Measurements from ENCODE around the gene DYNC1LI2. TPM values are rescaled to one million over a fixed set of nuclear protein-coding genes. Genes with fewer than 3 reads are reported as not detected.

DYNC1LI2 gene
- total RNA-seq, 1 experiment from 2014 or later: 60.1 TPM

Other genes starting within 250 kb of the DYNC1LI2 start
- 43.4 and 52.4 TPM in 2 replicates for gene TK2, start 201.5 kb downstream of the DYNC1LI2 start, total RNA-seq (2014; rRNA removed; shearing (Covaris generic))
- 334 and 338 TPM in 2 replicates for gene CKLF, start 199.0 kb downstream of the DYNC1LI2 start, total RNA-seq (2014; rRNA removed; shearing (Covaris generic))
- 6.0 and 6.4 TPM in 2 replicates for gene CMTM1, start 185.2 kb downstream of the DYNC1LI2 start, total RNA-seq (2014; rRNA removed; shearing (Covaris generic))
- 0.98 TPM in 1 of 2 replicates, not detected in the other for gene CMTM2, start 172.1 kb downstream of the DYNC1LI2 start, total RNA-seq (2014; rRNA removed; shearing (Covaris generic))
- gene CMTM3, start 146.9 kb downstream of the DYNC1LI2 start, total RNA-seq (2014; rRNA removed; shearing (Covaris generic)): 47.9 and 49.2 TPM in 2 replicates
- 20.5 and 22.4 TPM in 2 replicates for gene CMTM4, start 54.9 kb downstream of the DYNC1LI2 start, total RNA-seq (2014; rRNA removed; shearing (Covaris generic))
- gene TERB1, start 50.0 kb upstream of the DYNC1LI2 start, total RNA-seq (2014; rRNA removed; shearing (Covaris generic)): not detected in 2 replicates
- gene NAE1, start 79.4 kb upstream of the DYNC1LI2 start, total RNA-seq (2014; rRNA removed; shearing (Covaris generic)): 125 and 135 TPM in 2 replicates
- not detected in 2 replicates for gene CA7, start 92.8 kb upstream of the DYNC1LI2 start, total RNA-seq (2014; rRNA removed; shearing (Covaris generic))
- gene PDP2, start 128.9 kb upstream of the DYNC1LI2 start, total RNA-seq (2014; rRNA removed; shearing (Covaris generic)): 6.1 and 6.6 TPM in 2 replicates
- gene CDH16, start 167.3 kb upstream of the DYNC1LI2 start, total RNA-seq (2014; rRNA removed; shearing (Covaris generic)): not detected in 2 replicates
- gene RRAD, start 173.9 kb upstream of the DYNC1LI2 start, total RNA-seq (2014; rRNA removed; shearing (Covaris generic)): 3.4 and 5.1 TPM in 2 replicates
- 254 and 336 TPM in 2 replicates for gene CIAO2B, start 182.8 kb upstream of the DYNC1LI2 start, total RNA-seq (2014; rRNA removed; shearing (Covaris generic))
- 19.2 and 21.3 TPM in 2 replicates for gene CES2, start 183.9 kb upstream of the DYNC1LI2 start, total RNA-seq (2014; rRNA removed; shearing (Covaris generic))
- 0.10 TPM in 1 of 2 replicates, not detected in the other for gene CES3, start 209.7 kb upstream of the DYNC1LI2 start, total RNA-seq (2014; rRNA removed; shearing (Covaris generic))
- 0.72 TPM in 1 of 2 replicates, not detected in the other for gene CES4A, start 237.0 kb upstream of the DYNC1LI2 start, total RNA-seq (2014; rRNA removed; shearing (Covaris generic))